Astrocyte of the cerebellum (primary cell): ENCODE measurements around the gene C19orf44.
"Not testable (repeated sequence)": the region's sequence is repeated elsewhere in the genome, so short reads cannot be mapped to it uniquely, and the experiment has no call there.

Experiments used
- DNase-seq: peaks from one replicate; pipeline ENCODE4 v3.0.0-alpha.2; 2011; ENCODE audit warnings: low read depth
- H3K4me3 ChIP-seq: 2 replicates; pipeline ENCODE4 v1.5.1; 2011; ENCODE audit warnings: mild to moderate bottlenecking, low read depth, low read length, moderate library complexity
- in situ Hi-C: cut with HindIII; loops from 2 replicates; pipeline ENCODE4 v1.10.0; 2017; ENCODE audit warnings: low sequenced_read_pairs
- TF ChIP-seq, protein P1 (sequence below): IDR thresholded peaks from 2 replicates; pipeline ENCODE4 v1.5.1; 2012; ENCODE audit warnings: low read length, low read depth, moderate library complexity, mild to moderate bottlenecking; ENCODE audit errors: missing control alignments

Gene C19orf44

DNA sequence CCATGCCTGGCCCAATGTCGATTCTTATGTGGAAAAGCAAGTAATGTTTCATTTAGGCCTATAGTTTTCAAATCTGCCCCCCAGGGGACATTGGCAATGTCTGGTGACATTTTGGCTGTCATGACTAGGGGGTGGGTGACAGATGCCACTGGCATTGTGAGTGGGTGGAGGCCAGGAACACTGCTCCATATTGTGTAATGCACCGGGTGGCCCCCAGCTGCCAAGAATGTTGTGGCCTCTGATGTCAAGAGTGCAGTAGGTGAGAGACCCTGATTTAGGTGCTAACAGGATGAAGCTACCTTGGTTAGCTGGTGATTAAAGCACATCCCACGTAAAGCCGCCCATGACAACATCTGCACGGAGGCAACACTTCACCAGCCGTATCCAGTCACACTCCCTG is 10.8 kb downstream of the C19orf44 start:
- DNase-seq, result no peak
- in situ Hi-C loops, result no loop called here
- no peak overlapping the region for H3K4me3 ChIP-seq
- TF ChIP-seq, protein P1, sequence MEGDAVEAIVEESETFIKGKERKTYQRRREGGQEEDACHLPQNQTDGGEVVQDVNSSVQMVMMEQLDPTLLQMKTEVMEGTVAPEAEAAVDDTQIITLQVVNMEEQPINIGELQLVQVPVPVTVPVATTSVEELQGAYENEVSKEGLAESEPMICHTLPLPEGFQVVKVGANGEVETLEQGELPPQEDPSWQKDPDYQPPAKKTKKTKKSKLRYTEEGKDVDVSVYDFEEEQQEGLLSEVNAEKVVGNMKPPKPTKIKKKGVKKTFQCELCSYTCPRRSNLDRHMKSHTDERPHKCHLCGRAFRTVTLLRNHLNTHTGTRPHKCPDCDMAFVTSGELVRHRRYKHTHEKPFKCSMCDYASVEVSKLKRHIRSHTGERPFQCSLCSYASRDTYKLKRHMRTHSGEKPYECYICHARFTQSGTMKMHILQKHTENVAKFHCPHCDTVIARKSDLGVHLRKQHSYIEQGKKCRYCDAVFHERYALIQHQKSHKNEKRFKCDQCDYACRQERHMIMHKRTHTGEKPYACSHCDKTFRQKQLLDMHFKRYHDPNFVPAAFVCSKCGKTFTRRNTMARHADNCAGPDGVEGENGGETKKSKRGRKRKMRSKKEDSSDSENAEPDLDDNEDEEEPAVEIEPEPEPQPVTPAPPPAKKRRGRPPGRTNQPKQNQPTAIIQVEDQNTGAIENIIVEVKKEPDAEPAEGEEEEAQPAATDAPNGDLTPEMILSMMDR, result no peak

DNA sequence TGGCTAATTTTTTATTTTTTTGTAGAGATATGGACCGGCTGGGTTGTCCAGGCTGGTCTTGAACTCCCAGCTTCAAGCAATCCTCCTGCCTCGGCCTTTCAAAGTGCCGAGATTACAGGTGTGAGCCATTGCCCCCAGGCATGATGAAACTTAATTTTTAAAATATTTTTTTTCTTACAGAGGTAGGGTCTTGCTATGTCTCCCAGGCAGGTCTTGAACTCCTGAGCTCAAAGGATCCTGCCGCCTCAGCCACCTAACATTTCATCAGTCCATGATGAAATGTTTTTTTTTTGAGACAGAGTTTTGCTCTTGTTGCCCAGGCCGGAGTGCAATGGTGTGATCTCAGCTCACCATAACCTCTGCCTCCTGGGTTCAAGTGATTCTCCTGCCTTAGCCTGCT is 12.4 kb downstream of the C19orf44 start:
- no peak for DNase-seq
- in situ Hi-C loops, result no loop called here
- H3K4me3 ChIP-seq, result no peak overlapping the region
- TF ChIP-seq, protein P1, result no peak

DNA sequence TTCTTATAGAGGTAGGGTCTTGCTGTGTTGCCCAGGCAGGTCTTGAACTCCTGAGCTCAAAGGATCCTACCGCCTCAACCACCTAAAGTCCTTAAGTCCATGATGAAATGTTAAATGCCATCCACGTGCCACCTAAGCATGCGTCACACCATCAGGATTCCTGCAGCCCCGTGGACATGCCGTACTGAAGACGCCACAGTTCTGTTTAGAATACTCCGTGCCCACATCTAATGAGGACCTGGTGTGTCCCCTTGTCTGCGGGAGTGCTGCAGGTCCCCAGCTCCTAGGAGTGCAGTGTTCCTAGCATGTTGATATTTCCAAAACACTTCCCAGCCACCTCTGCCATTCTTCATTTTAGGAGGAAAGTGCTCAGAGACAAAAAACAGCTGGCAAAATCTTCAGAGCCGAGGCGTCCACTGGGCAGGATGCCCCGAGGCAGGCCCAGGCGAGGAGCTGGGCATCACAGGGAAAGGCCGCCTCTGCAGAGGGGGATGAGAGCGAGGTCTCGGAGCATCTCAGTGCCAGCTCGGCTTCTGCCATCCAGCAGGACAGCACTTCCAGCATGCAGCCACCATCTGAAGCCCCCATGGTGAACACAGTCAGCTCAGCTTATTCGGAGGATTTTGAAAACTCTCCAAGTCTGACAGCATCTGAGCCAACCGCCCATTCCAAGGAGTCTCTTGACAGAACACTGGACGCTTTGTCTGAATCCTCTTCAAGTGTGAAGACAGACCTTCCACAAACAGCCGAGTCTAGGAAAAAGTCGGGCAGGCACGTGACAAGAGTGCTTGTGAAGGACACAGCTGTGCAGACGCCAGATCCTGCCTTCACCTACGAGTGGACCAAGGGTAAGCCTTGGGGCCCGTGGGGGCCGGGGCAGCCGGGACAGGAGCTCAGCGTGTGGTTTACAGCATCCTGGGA is 13.2 kb downstream of the C19orf44 start:
- H3K4me3 ChIP-seq, result no peak overlapping the region
- DNase-seq, result peak; percentile 26
- in situ Hi-C loops, result no loop called here
- TF ChIP-seq, protein P1, result no peak

DNA sequence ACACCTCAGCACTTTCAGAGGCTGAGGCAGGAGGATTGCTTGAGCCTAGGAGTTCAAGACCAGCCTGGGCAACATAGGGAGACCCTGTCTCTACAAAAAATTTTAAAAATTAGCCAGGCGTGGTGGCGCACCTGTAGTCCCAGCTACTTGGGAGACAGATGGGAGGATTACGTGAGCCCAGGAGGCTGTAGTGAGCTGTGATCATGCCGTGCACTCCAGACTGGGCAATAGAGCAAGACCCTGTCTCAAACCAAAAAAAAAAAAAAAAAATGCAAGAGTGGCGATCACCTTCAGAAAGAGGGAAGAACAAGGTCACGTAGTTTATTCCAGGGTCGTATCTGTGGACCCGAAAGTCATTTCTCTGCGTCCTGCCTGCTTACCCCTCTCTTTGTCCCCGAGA is 16.4 kb downstream of the C19orf44 start:
- DNase-seq, H3K4me3 ChIP-seq, in situ Hi-C loops: not testable (repeated sequence)

DNA sequence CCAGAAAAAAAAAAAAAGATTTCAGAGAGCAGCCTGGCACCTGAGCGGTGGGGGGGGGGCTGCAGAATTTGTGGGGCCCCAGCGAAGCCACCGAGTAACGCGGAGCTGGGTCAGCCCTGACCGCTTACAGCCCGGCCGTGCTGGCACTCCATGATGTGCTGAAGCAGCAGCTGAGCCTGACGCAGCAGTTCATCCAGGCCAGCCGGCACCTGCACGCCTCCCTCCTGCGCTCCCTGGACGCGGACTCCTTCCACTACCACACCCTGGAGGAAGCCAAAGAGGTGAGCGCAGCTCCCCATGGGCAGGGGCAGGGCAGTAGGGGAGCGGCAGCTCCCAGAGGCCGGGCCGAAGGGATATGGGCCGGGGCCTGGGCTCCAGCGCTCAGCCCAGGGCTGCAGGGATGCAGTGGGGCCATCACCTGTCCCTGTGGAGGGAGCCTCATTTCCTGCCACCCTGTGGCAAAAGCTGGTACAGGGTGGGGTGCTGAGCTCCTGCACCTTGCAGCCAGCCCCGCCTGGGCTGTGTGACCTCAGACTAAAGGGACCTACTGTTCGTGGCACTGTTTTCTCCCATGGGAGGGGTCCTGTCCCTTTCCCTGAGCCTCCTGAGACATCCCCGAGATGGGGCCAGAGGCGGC is 18.3 kb downstream of the C19orf44 start:
- H3K4me3 ChIP-seq, result no peak overlapping the region
- no peak for DNase-seq
- in situ Hi-C loops, result no loop called here
- TF ChIP-seq, protein P1, result no peak

DNA sequence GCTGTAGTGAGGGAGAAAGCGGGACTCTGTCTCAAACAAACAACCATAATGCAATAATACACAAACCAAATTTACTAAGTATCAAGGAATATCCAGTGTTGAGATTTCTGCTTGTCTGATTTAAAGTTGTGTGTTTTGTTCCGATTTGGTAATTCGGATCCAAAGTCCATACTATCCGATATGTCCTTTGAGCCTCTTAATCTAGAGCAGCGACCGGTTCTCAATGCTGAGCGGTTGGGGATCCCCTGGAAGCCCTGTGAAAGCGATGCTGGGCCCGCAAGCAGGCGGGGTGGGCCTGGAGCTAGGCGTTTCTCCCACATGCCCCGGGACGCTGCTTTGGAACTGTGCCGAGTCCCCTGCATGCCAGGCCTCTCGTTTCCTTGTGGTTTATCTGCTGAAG is 20.2 kb downstream of the C19orf44 start:
- in situ Hi-C loops, result no loop called here
- no peak for DNase-seq
- H3K4me3 ChIP-seq, result no peak overlapping the region
- TF ChIP-seq, protein P1, result no peak
